ENCODE measurements around the gene ARID1B. TPM values are rescaled to one million over a fixed set of nuclear protein-coding genes. Genes with fewer than 3 reads are reported as not detected.

ARID1B gene
- total RNA-seq, 2 donors from 2014 or later = 43.9 to 44.6 TPM

GRCh38 chr6:157213426-157213825 is 436.2 kb downstream of the ARID1B start:
- Histone ChIP-seq H3K4me3 (no peak overlapping the region), H3K9me3 (no peaks in the 10 kb centered on the region), H3K27ac (no peak overlapping the region), H3K27me3 (no peaks in the 10 kb centered on the region), H3K4me1 (no peaks in the 10 kb centered on the region), H3K36me3 (no peaks in the 10 kb centered on the region)
- DNase-seq (ENCODE audit: low spot score) = no peak
- TF ChIP-seq CTCF (IDR thresholded peaks at IDR 0.05) = no peak

- Histone ChIP-seq H3K27ac (no peak overlapping the region), H3K4me1 (no peaks in the 10 kb centered on the region), H3K9me3 (no peaks in the 10 kb centered on the region), H3K27me3 (no peaks in the 10 kb centered on the region), H3K4me3 (no peak overlapping the region), H3K36me3 (no peaks in the 10 kb centered on the region)
- DNase-seq (ENCODE audit: low spot score) = no peak
- no peak for TF ChIP-seq CTCF (IDR thresholded peaks at IDR 0.05)
Observed at GRCh38 chr6:157213907-157214565, 436.9 kb downstream of the ARID1B start.

GRCh38 chr6:157215717-157216116 is 438.5 kb downstream of the ARID1B start:
- DNase-seq (ENCODE audit: low spot score) = no peak
- H3K27ac ChIP-seq = no peak overlapping the region
- peaks cover 0 to 2% of the 10 kb centered on the region in 2 donors for H3K4me1 ChIP-seq
- TF ChIP-seq CTCF (IDR thresholded peaks at IDR 0.05) = no peak
- H3K27me3 ChIP-seq = no peaks in the 10 kb centered on the region
- no peaks in the 10 kb centered on the region for H3K9me3 ChIP-seq
- no peak overlapping the region for H3K4me3 ChIP-seq
- H3K36me3 ChIP-seq = no peaks in the 10 kb centered on the region

GRCh38 chr6:157216570-157216969 is 439.4 kb downstream of the ARID1B start:
- H3K4me3 ChIP-seq = no peak overlapping the region
- H3K27ac ChIP-seq = no peak overlapping the region
- DNase-seq (ENCODE audit: low spot score) = no peak
- no peak for TF ChIP-seq CTCF (IDR thresholded peaks at IDR 0.05)
- no peaks in the 10 kb centered on the region for H3K36me3 ChIP-seq
- peaks cover 0 to 6% of the 10 kb centered on the region in 2 donors for H3K4me1 ChIP-seq
- H3K27me3 ChIP-seq = no peaks in the 10 kb centered on the region
- H3K9me3 ChIP-seq = no peaks in the 10 kb centered on the region

GRCh38 chr6:157217198-157217893 is 440.2 kb downstream of the ARID1B start:
- no peak for DNase-seq (ENCODE audit: low spot score)
- H3K4me1 ChIP-seq = peaks cover 0 to 6% of the 10 kb centered on the region in 2 donors
- H3K27me3 ChIP-seq = no peaks in the 10 kb centered on the region
- TF ChIP-seq CTCF (IDR thresholded peaks at IDR 0.05) = no peak
- no peaks in the 10 kb centered on the region for H3K36me3 ChIP-seq
- H3K4me3 ChIP-seq = no peak overlapping the region
- H3K27ac ChIP-seq = no peak overlapping the region
- H3K9me3 ChIP-seq = no peaks in the 10 kb centered on the region
